GM19452 (cell line): ENCODE measurements around the gene GOLGA6L6.
"Not testable (repeated sequence)": the region's sequence is repeated elsewhere in the genome, so short reads cannot be mapped to it uniquely, and the experiment has no call there.

Source experiments
- ATAC-seq: cut with Tn5 transposase; IDR thresholded peaks from one replicate; pipeline ENCODE4 v1.9.1; 2021; ENCODE audit not compliant: unreplicated experiment

The GOLGA6L6 gene

GRCh38 chr15:20541700-20542099 lies at the start of gene GOLGA6L6:
TSS of gene GOLGA6L6 (minus strand) at chr15:20541800. CDS start at chr15:20541709, 91 bp downstream.
- ATAC-seq: not testable (repeated sequence)

- ATAC-seq: not testable (repeated sequence)
These were observed 48.5 kb upstream of the GOLGA6L6 start for GRCh38 chr15:20590069-20590468.

GRCh38 chr15:20586821-20587220 lies 45.2 kb upstream of the GOLGA6L6 start:
- ATAC-seq: not testable (repeated sequence)

GRCh38 chr15:20582726-20583115 lies 41.1 kb upstream of the GOLGA6L6 start:
- ATAC-seq: not testable (repeated sequence)

GRCh38 chr15:20582109-20582725 lies 40.6 kb upstream of the GOLGA6L6 start:
- not testable (repeated sequence) for ATAC-seq

GRCh38 chr15:20581261-20582108 lies 39.9 kb upstream of the GOLGA6L6 start:
- not testable (repeated sequence) for ATAC-seq

- not testable (repeated sequence) for ATAC-seq
These were observed 38.1 kb upstream of the GOLGA6L6 start for GRCh38 chr15:20579662-20580061.

GRCh38 chr15:20551289-20551688 lies 9.7 kb upstream of the GOLGA6L6 start:
- ATAC-seq: not testable (repeated sequence)

- ATAC-seq: not testable (repeated sequence)
These were observed 35.5 kb downstream of the GOLGA6L6 start for GRCh38 chr15:20505926-20506658.

GRCh38 chr15:20502839-20503238 lies 38.8 kb downstream of the GOLGA6L6 start:
- not testable (repeated sequence) for ATAC-seq

GRCh38 chr15:20501512-20502222 lies 39.9 kb downstream of the GOLGA6L6 start:
- not testable (repeated sequence) for ATAC-seq

GRCh38 chr15:20497781-20498180 lies 43.8 kb downstream of the GOLGA6L6 start:
- not testable (repeated sequence) for ATAC-seq

- not testable (repeated sequence) for ATAC-seq
These were observed 48.6 kb downstream of the GOLGA6L6 start for GRCh38 chr15:20493035-20493434.

- ATAC-seq: not testable (repeated sequence)
These were observed 49.0 kb downstream of the GOLGA6L6 start for GRCh38 chr15:20492598-20492997.

- ATAC-seq: not testable (repeated sequence)
These were observed 52.3 kb downstream of the GOLGA6L6 start for GRCh38 chr15:20489320-20489719.
